GM12874 (cell line): Measurements from ENCODE around the gene SYNDIG1.

Experiments
- CTCF ChIP-seq: IDR thresholded peaks from 2 replicates; pipeline ENCODE4 v1.5.1; 2011; ENCODE audit warnings: low read depth, mild to moderate bottlenecking, control low read depth, low read length, moderate library complexity; ENCODE audit not compliant: insufficient read depth

The SYNDIG1 gene

GRCh38 chr20:24663496-24663895 lies 194.1 kb downstream of the SYNDIG1 start:
- no peak for TF ChIP-seq CTCF

- TF ChIP-seq CTCF = no peak
These were observed 195.0 kb downstream of the SYNDIG1 start for GRCh38 chr20:24664266-24664986.

GRCh38 chr20:24665196-24665595 lies 195.8 kb downstream of the SYNDIG1 start:
- no peak for TF ChIP-seq CTCF

GRCh38 chr20:24665741-24666191 lies 196.3 kb downstream of the SYNDIG1 start:
- TF ChIP-seq CTCF = no peak

- TF ChIP-seq CTCF = no peak
These were observed 198.4 kb downstream of the SYNDIG1 start for GRCh38 chr20:24667689-24668383.

- TF ChIP-seq CTCF = no peak
These were observed 198.9 kb downstream of the SYNDIG1 start for GRCh38 chr20:24668384-24668702.

- no peak for TF ChIP-seq CTCF
These were observed 199.4 kb downstream of the SYNDIG1 start for GRCh38 chr20:24668791-24669190.
